K562 (cell line): ENCODE measurements around the gene GTSE1. TPM values are rescaled to one million over a fixed set of nuclear protein-coding genes. Genes with fewer than 3 reads are reported as not detected.
A peak's percentile ranks its signal among the peaks of the same experiment; 100 is the strongest.

ENCODE experiments used
- ATAC-seq: fragments of 200-7000 bp; cut with Tn5 transposase; 3 replicates; pipeline ENCODE4 v1.9.1; 2020; ENCODE audit warnings: moderate library complexity
- BruUV-seq: library from RNA; stranded (reverse); fragments of 400-500 nt; replicated peaks from 2 replicates; lab custom pipeline; 2021; lab: Mats Ljungman, UMichigan
- CTCF ChIA-PET: fragments of 300-600 bp; formaldehyde crosslinking; extraction: SDS; loops from one replicate; lab custom pipeline; 2021; ENCODE audit warnings: low intra/inter-chr PET ratio; lab: Yijun Ruan, JAX
- POLR2A ChIA-PET: fragments of 300-600, 350-650 bp; sonication (Branson Sonifier 250); formaldehyde crosslinking; extraction: SDS; loops from one replicate; lab custom pipeline; 2021; ENCODE audit warnings: antibody characterized with exemption, inconsistent platforms; lab: Yijun Ruan, JAX
- DNase-seq, 4 experiments: peaks; one replicate each; pipeline versions ENCODE4 v3.0.0 to v3.0.0-alpha.2; 2011 to 2018; ENCODE audit warnings: low spot score in 3 of 4, mixed read lengths in 3 of 4; ENCODE audit errors: extremely low read depth in 1 of 4
- FAIRE-seq: peaks from 2 replicates; lab custom pipeline; 2011; peaks lifted over from hg19 to GRCh38; lab: Jason Lieb, UNC
- H2AFZ ChIP-seq: 2 replicates; pipeline ENCODE4 v1.6.0; 2011; ENCODE audit warnings: low read depth, low read length, control low read depth, inconsistent platforms
- H3K27ac ChIP-seq: fragments of 200-600 bp; 3 replicates; pipeline ENCODE4 v1.8.0; 2011; ENCODE audit warnings: low read depth, mild to moderate bottlenecking, control low read depth, inconsistent platforms, low read length, moderate library complexity, mixed read lengths; ENCODE audit errors: extremely low read depth
- H3K27me3 ChIP-seq, 2 experiments: fragments of 300-600 bp in 1 of 2; 2 replicates in 1 of 2; 3 replicates in 1 of 2; pipeline versions ENCODE4 v1.6.0 to v1.8.0; 2011; ENCODE audit warnings: inconsistent platforms in 2 of 2, low read length in 2 of 2, mild to moderate bottlenecking in 1 of 2, mixed read lengths in 1 of 2, moderate library complexity in 1 of 2; ENCODE audit not compliant: control insufficient read depth in 2 of 2, insufficient read depth in 2 of 2
- H3K36me3 ChIP-seq: fragments of 300-600 bp; 3 replicates; pipeline ENCODE4 v1.8.0; 2011; ENCODE audit warnings: mild to moderate bottlenecking, low read length, inconsistent platforms; ENCODE audit not compliant: control insufficient read depth, insufficient read depth
- H3K4me1 ChIP-seq, 2 experiments: fragments of 200-600 bp in 1 of 2; replicated peaks in 1 of 2; 2 replicates in 1 of 2; 3 replicates in 1 of 2; pipeline versions ENCODE4 v1.5.1 to v1.8.0; 2011; ENCODE audit warnings: inconsistent platforms in 2 of 2, low read length in 2 of 2, mild to moderate bottlenecking in 1 of 2, mixed read lengths in 1 of 2, moderate library complexity in 1 of 2; ENCODE audit not compliant: control insufficient read depth in 2 of 2, insufficient read depth in 2 of 2
- H3K4me2 ChIP-seq: 2 replicates; pipeline ENCODE4 v1.6.1; 2011; ENCODE audit warnings: low read length, control low read depth, inconsistent platforms, mixed read lengths; ENCODE audit not compliant: insufficient read depth
- H3K4me3 ChIP-seq: fragments of 200-600 bp; sonication (generic), shearing (Covaris generic); 2 replicates; pipeline ENCODE4 v1.5.1; 2016; ENCODE audit warnings: control low read depth, inconsistent platforms
- H3K79me2 ChIP-seq: fragments of 200-600 bp; 3 replicates; pipeline ENCODE4 v1.8.0; 2011; ENCODE audit warnings: low read length, inconsistent platforms; ENCODE audit not compliant: control insufficient read depth, insufficient read depth
- H3K9ac ChIP-seq, 2 experiments: 2 replicates each; pipeline versions ENCODE4 v1.6.0 to v1.6.1; 2011; ENCODE audit warnings: low read depth in 2 of 2, low read length in 2 of 2, control low read depth in 1 of 2, inconsistent platforms in 1 of 2, mild to moderate bottlenecking in 1 of 2, mixed read lengths in 1 of 2; ENCODE audit not compliant: insufficient read depth in 1 of 2
- H3K9me1 ChIP-seq: one replicate; pipeline ENCODE4 v1.6.0; 2011; ENCODE audit warnings: inconsistent platforms, mild to moderate bottlenecking, low read length, moderate library complexity; ENCODE audit not compliant: control insufficient read depth, insufficient read depth
- H3K9me3 ChIP-seq: replicated peaks from 2 replicates; pipeline ENCODE4 v1.5.1; 2011; ENCODE audit warnings: low read depth, low read length, inconsistent platforms; ENCODE audit not compliant: control insufficient read depth, insufficient read depth
- H4K20me1 ChIP-seq: replicated peaks from 2 replicates; pipeline ENCODE4 v1.6.1; 2011; ENCODE audit warnings: low read length, inconsistent platforms, mixed read lengths; ENCODE audit not compliant: control insufficient read depth, insufficient read depth
- CEBPZ ChIP-seq: fragments of 150-350 bp; IDR thresholded peaks from 2 replicates; pipeline ENCODE4 v1.6.1; 2014; ENCODE audit warnings: low read depth, mild to moderate bottlenecking, low read length, borderline replicate concordance
- CHCHD3 ChIP-seq: fragments of 250-450 bp; sonication (Bioruptor Pico); IDR thresholded peaks from 2 replicates; pipeline ENCODE4 v2.1.2; 2022; ENCODE audit warnings: mild to moderate bottlenecking
- EGR1 ChIP-seq: fragments of 450-650 bp; conservative IDR thresholded peaks from 2 replicates; pipeline ENCODE4 v1.6.1; 2017; ENCODE audit warnings: mild to moderate bottlenecking
- ELF2 ChIP-seq: fragments of 250-450 bp; sonication (Bioruptor Pico); IDR thresholded peaks from 2 replicates; pipeline ENCODE4 v1.5.0; 2021; ENCODE audit warnings: mild to moderate bottlenecking
- ESRRA ChIP-seq: fragments of 450-650 bp; IDR thresholded peaks from 2 replicates; pipeline ENCODE4 v1.6.1; 2014; ENCODE audit warnings: low read depth, mild to moderate bottlenecking, moderate library complexity, borderline replicate concordance
- EWSR1 ChIP-seq: fragments of 450-650 bp; IDR thresholded peaks from 2 replicates; pipeline ENCODE4 v1.6.1; 2018; ENCODE audit warnings: borderline replicate concordance, mild to moderate bottlenecking, low read depth, moderate library complexity; ENCODE audit not compliant: partially characterized antibody
- HMGN3 ChIP-seq: IDR thresholded peaks from 2 replicates; pipeline ENCODE4 v1.6.1; 2011; ENCODE audit warnings: borderline replicate concordance, low read depth, mild to moderate bottlenecking, mixed read lengths, low read length; ENCODE audit not compliant: insufficient read length; ENCODE audit errors: extremely low read depth
- KDM5B ChIP-seq: fragments of 200-600 bp; sonication (generic); IDR thresholded peaks from 2 replicates; pipeline ENCODE4 v1.6.1; 2012; ENCODE audit warnings: low read depth, mild to moderate bottlenecking, moderate library complexity, low read length, control low read depth, inconsistent platforms; ENCODE audit not compliant: insufficient replicate concordance
- MEF2D ChIP-seq: conservative IDR thresholded peaks from 2 replicates; pipeline ENCODE4 v1.6.1; 2016; ENCODE audit warnings: low read depth, missing genetic modification characterization, missing compliant biosample characterization
- POLR2G ChIP-seq: fragments of 200-400 bp; formaldehyde crosslinking; IDR thresholded peaks from 2 replicates; pipeline ENCODE4 v1.6.1; 2017; ENCODE audit warnings: low read depth, mild to moderate bottlenecking, antibody characterized with exemption, low read length, moderate library complexity
- PTRF ChIP-seq: fragments of 450-650 bp; IDR thresholded peaks from 2 replicates; pipeline ENCODE4 v1.6.1; 2016; ENCODE audit warnings: mild to moderate bottlenecking, missing genetic modification characterization, missing compliant biosample characterization
- RFX5 ChIP-seq: IDR thresholded peaks from 2 replicates; pipeline ENCODE4 v1.6.1; 2011; ENCODE audit warnings: low read depth, mild to moderate bottlenecking, improper control_type of control experiment, low read length
- SLC30A9 ChIP-seq: fragments of 250-450 bp; sonication (Bioruptor Pico); IDR thresholded peaks from 2 replicates; pipeline ENCODE4 v1.8.0; 2022; ENCODE audit warnings: mild to moderate bottlenecking, moderate library complexity
- SMC3 ChIP-seq: conservative IDR thresholded peaks from 2 replicates; pipeline ENCODE4 v1.6.1; 2011; ENCODE audit warnings: low read depth, low read length, improper control_type of control experiment; ENCODE audit not compliant: insufficient read depth
- ZNF699 ChIP-seq: fragments of 250-450 bp; sonication (Bioruptor Pico); IDR thresholded peaks from 2 replicates; pipeline ENCODE4 v1.8.0; 2021; ENCODE audit warnings: mild to moderate bottlenecking, moderate library complexity; ENCODE audit not compliant: insufficient replicate concordance
- WGBS: fragments of 100-300 bp; shearing (Covaris generic); methylation state at CpG from one replicate; pipeline ENCODE4 v1.1.6; 2016; ENCODE audit warnings: low coverage, mixed read lengths; ENCODE audit not compliant: insufficient coverage; ENCODE audit errors: missing lambda C conversion rate; 5-methylcytosine and 5-hydroxymethylcytosine counted together
- in situ Hi-C: fragments of 300-500 bp; cut with MboI; formaldehyde crosslinking; loops from 4 replicates; pipeline ENCODE4 v1.15.0; 2018; ENCODE audit warnings: inconsistent platforms, mixed read lengths
- intact Hi-C: fragments of 100-400 bp; cut with micrococcal nuclease; formaldehyde crosslinking; loops from 2 replicates; pipeline ENCODE4 v1.14.2; 2022
- polyA plus RNA-seq, 8 experiments: library from polyadenylated mRNA; depleted of rRNA in 4 of 8; stranded (reverse) in 5 of 8; unstranded in 3 of 8; fragments of >200 nt; fragmentation: Nextera tagmentation in 2 of 8; fragmentation: Illumina TruSeq in 1 of 8; extraction: Ambion mirVana in 2 of 8; extraction: Trizol in 1 of 8; gene quantifications; 2 replicates each; pipeline versions ENCODE4 v1.2.1 to v1.2.3, GENCODE V29; 2011 to 2014; ENCODE audit warnings: inconsistent platforms in 1 of 8, missing spikeins in 1 of 8
- total RNA-seq, 7 experiments: library from RNA; depleted of rRNA in 6 of 7; stranded (reverse); fragments of >200 nt in 6 of 7; fragmentation: Illumina TruSeq in 2 of 7; extraction: Trizol in 2 of 7; gene quantifications; 2 replicates each; pipeline versions ENCODE4 v1.2.1 to v1.2.3, GENCODE V29; 2011 to 2021; ENCODE audit warnings: low replicate concordance in 1 of 7

Gene GTSE1
- total and polyA plus RNA-seq, 9 of the 15 experiments (the other 6 are each of a cell fraction or from before 2014, with no cell fraction given): 2.5 to 22.5 (median 12.9) TPM

DNA sequence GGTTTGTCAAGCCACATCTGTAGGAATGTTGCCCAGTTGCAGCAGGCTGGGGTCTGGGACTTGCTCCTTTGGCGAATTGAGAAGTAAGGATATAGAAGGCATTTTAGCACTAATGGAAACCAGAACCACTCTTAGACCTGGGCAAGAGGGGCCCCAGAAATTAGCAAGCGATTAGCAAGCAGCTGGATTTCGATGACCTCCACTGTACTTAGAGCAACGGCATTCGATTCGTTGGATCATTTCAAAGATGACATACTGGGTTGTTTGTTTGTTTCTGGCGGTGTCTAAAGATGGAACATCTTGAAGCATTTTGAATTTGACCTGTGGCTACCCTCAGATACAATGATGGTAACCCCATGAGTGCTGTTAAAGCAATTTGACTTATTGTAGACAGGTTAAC, 45.4 kb upstream of the GTSE1 start:
- ChIA-PET POLR2A (interaction anchor here (0.6 to 2.3 kb wide), 3 partner anchors 10 to 21 kb away, joined by 3 to 12 read pairs (median 3); partner anchors contain the start of gene TTC38), CTCF (no interaction called here)
- no peak for ATAC-seq
- Histone ChIP-seq H3K27ac (peak overlapping the region; percentile 87), H3K79me2 (peaks cover 33% of the 10 kb centered on the region), H4K20me1 (no peaks in the 10 kb centered on the region), H3K4me2 (peak overlapping the region; percentile 89), H3K36me3 (no peaks in the 10 kb centered on the region), H2AFZ (0 out of 2 replicates have a peak overlapping the region, but pooled peaks have one; percentile 83), H3K9me1 (no peaks in the 10 kb centered on the region), H3K9ac (peak overlapping the region; percentile 86 to 98), H3K9me3 (no peaks in the 10 kb centered on the region), H3K4me3 (peak overlapping the region; percentile 71), H3K4me1 (peaks cover 17 to 35% of the 10 kb centered on the region in 2 experiments), H3K27me3 (no peaks in the 10 kb centered on the region)
- TF ChIP-seq SMC3 (no peak), PTRF (no peak), HMGN3 (no peak), ZNF699 (CRISPR knock-in tag) (no peak), CHCHD3 (no peak), KDM5B (no peak), RFX5 (no peak), ESRRA (no peak), ELF2 (CRISPR knock-in tag) (no peak), CEBPZ (no peak), MEF2D (tag) (no peak), EWSR1 (no peak), EGR1 (no peak), POLR2G (no peak), SLC30A9 (CRISPR knock-in tag) (no peak)
- FAIRE-seq: peak; percentile 56
- BruUV-seq: no TSS peak
- in situ Hi-C loops (no loop called here), intact Hi-C loops (no loop called here)
- DNase-seq: peak in 1 of 4 experiments; percentile 22
- WGBS: 2% methylated on average over 7 of the region's 7 CpGs
